Measurements from ENCODE around the gene MPPED1.

MPPED1 gene

GRCh38 chr22:43490311-43490710 is 78.5 kb downstream of the MPPED1 start:
- TF ChIP-seq, protein P1, sequence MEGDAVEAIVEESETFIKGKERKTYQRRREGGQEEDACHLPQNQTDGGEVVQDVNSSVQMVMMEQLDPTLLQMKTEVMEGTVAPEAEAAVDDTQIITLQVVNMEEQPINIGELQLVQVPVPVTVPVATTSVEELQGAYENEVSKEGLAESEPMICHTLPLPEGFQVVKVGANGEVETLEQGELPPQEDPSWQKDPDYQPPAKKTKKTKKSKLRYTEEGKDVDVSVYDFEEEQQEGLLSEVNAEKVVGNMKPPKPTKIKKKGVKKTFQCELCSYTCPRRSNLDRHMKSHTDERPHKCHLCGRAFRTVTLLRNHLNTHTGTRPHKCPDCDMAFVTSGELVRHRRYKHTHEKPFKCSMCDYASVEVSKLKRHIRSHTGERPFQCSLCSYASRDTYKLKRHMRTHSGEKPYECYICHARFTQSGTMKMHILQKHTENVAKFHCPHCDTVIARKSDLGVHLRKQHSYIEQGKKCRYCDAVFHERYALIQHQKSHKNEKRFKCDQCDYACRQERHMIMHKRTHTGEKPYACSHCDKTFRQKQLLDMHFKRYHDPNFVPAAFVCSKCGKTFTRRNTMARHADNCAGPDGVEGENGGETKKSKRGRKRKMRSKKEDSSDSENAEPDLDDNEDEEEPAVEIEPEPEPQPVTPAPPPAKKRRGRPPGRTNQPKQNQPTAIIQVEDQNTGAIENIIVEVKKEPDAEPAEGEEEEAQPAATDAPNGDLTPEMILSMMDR (IDR thresholded peaks at IDR 0.05; ENCODE audit: insufficient read depth, missing control alignments) = no peak
- DNase-seq (ENCODE audit: insufficient read length, low spot score) = no peak
- no peak for FAIRE-seq

DNA sequence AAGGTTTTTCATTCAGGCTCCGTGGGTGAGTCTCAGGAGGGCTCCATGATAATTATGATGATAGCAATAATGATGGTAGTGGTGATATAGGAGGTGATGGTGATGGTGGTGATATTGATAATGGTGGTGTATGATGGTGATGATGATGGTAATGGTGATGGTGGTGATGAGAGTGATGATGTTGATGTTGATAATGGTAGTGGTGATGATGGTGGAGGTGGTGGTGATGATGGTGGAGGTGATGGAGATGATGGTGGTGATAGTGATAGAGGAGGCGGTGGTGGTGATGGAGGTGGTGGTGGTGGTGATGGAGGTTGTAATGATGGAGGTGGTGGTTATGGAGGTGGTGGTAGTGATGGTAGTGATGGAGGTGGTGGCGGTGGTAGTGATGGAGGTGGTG is 79.4 kb downstream of the MPPED1 start:
- DNase-seq (ENCODE audit: insufficient read length, low spot score) = no peak
- TF ChIP-seq, protein P1 (IDR thresholded peaks at IDR 0.05; ENCODE audit: insufficient read depth, missing control alignments) = no peak
- no peak for FAIRE-seq

DNA sequence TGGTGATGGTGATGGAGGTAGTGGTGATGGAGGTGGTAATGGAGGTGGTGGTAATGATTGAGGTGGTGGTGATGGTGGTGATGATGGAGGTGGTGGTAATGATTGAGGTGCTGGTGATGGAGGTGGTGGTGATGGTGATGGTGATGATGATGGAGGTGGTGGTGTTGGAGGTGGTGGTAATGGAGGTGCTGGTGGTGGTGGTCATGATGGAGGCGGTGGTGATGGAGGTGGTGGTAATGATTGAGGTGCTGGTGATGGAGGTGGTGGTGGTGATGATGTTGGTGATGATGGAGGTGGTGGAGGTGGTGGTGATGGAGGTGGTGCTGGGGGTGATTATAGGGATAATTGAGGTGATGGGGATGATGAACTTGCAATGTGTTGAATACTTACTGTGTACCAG is 79.9 kb downstream of the MPPED1 start:
- TF ChIP-seq, protein P1 (IDR thresholded peaks at IDR 0.05; ENCODE audit: insufficient read depth, missing control alignments) = no peak
- FAIRE-seq (no peak), DNase-seq (ENCODE audit: insufficient read length, low spot score) (no peak)

DNA sequence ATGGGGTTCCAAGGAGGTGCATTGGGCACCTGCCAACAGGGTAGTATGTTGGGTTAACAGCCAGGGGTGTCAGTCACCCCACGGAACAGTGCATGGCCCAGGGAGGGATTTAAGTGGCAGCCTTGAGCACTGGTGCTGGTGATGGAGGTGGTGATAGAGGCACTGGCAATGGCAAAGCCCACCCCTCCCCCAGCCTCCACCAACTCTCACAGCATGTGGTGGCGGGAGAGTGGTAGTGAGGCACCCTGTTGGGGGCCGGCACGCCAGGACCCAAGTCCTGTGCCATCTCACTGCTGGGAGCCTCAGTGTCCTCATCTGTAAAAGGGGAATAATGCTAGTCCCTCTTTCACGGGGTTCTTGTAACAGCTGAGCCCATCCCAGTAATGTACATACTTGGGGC is 81.5 kb downstream of the MPPED1 start:
- TF ChIP-seq, protein P1 (IDR thresholded peaks at IDR 0.05; ENCODE audit: insufficient read depth, missing control alignments) = no peak
- FAIRE-seq = no peak
- no peak for DNase-seq (ENCODE audit: insufficient read length, low spot score)

DNA sequence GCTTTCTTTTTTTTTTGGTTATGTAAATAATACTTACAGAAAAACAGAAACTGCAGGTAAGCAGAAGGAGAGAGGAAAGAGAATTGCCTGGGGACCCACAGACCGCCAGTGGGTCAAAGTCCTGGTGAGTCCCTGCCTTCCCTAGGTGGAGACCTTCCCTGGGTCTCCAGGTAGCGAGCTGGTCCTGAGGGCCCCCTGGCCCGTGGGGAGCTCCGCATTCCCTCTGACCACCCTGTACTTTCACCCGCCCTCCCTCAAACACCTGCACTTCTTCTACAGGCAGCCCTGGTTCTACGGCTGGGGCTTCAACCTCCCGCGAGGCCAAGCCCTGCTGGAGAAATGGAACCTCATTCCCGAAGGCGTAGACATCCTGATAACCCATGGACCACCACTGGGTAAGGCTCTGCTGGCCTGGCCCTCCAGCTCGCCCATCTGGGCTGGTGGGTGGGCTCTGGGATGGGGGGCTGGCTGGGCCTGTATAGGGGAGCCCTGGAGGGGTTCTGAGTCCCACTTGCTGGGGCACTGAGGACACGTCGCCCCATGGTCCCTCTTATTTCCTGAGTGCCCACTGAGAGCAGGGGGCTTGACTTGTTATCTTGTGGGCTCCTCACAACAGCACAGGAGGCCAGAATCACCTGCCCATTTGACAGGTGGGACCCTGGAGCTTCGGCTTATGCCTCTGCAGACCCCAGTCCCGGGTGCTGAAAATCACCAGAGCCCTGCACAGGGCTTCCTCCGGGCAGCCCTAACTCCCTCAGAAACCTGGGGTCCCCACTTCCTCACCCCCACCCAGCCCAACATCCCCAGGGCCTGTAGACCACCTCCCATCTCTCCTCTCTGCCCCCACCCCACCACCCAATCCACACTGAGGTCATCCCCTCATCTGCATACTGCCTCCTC is 86.4 kb downstream of the MPPED1 start:
- DNase-seq (ENCODE audit: insufficient read length, low spot score) (no peak), FAIRE-seq (no peak)
- TF ChIP-seq, protein P1 (IDR thresholded peaks at IDR 0.05; ENCODE audit: insufficient read depth, missing control alignments) = no peak

- FAIRE-seq = no peak
- TF ChIP-seq, protein P1 (IDR thresholded peaks at IDR 0.05; ENCODE audit: insufficient read depth, missing control alignments) = no peak
- DNase-seq (ENCODE audit: insufficient read length, low spot score) = no peak
Observed at GRCh38 chr22:43498856-43499253, 87.0 kb downstream of the MPPED1 start.

All from D721Med (cell line).